GM19455 (cell line): ENCODE measurements around the gene BANK1.

ENCODE experiments used
- ATAC-seq: cut with Tn5 transposase; IDR thresholded peaks from one replicate; pipeline ENCODE4 v1.9.1; 2021; ENCODE audit not compliant: unreplicated experiment

Gene BANK1

GRCh38 chr4:102007959-102008425, 217.5 kb downstream of the BANK1 start:
- peak; percentile 75 for ATAC-seq

GRCh38 chr4:102008711-102009110, 218.2 kb downstream of the BANK1 start:
- ATAC-seq: no peak

DNA sequence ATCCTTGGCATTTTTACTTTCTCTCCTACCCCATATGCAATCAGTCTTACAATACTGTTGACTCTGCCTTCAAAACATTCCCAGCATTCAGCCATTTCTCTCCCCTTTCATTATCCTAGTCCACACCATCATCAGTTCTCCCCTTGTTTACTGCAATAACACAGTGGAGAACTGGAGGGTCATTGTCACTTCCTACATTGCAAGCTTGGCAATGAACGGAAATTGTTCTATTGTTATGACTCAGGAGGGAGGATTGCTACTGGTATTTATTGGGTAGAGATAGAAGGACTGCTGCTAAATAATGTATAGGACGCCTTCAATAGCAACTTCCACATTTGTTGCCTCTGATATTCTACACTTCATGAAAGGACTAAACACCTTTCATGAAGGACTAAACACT, 231.8 kb downstream of the BANK1 start:
- no peak for ATAC-seq

GRCh38 chr4:102027961-102028360, 237.4 kb downstream of the BANK1 start:
- no peak for ATAC-seq

DNA sequence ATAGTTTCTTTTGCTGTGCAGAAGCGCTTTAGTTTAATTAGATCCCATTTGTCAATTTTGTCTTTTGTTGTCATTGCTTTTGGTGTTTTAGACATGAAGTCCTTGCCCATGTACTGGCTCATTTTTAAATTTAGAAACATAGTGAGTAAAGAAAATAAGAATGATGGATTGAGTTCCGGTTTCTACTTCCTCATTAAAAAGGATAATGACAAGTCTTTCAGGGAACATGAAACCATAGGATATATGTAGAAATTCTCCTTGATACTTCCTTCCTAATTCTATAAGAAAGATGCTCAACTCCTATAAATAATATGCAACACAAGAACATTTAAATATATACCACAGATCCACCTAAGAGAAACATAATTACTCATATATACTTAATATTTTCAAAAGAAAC, 240.9 kb downstream of the BANK1 start:
- ATAC-seq: no peak

DNA sequence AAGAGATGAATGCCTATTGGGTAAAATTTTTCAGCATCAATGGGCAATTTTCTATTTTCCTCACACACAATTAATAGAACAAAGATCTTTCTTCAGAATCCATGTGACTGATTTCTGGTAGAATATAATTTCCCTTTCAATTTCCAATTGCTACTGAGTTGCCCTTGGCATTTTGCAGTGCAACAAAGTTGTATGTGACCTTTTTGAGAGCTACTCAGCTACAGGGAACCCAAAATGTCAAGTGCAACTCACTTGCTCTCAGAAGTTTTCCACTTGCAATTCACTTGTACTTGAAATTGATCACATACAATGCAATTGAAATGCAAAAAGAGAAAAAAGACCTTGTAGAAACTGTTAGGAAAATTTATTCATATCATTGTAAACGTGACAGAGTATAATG, 245.5 kb downstream of the BANK1 start:
- no peak for ATAC-seq

DNA sequence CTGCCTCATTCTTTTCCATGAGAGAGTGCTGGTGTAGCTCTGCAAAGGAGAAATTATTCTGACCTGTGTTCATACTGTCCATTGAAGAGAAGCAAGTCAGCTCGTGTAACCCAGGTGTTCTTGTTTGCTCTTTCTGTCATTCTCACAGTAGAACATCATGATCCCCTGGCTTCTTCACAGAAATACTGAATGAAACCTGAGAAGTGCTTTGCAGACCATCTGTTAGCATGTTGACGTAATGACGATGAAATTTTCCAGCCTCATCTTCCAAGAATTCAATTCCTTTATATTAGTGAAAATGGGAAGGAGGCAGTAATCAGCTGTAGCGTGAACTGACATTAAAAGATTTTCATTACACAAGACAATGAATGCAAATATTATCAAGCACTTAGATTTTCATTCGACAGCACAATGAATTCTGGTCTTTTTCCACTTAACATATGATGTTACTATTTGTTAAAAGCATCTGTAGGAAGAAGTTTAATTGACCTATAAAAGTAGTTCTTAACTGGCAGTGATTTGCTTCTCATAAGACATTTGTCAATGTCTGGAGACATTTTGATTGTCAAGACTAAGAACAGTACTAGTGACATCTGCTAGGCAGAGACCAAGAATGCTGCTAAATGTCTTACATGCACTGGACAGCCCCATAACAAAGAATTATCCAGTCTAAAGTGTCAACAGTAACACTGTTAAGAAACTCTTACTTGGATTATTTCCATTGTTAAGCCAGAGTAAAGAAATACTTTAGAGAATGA, 246.3 kb downstream of the BANK1 start:
- ATAC-seq: no peak

GRCh38 chr4:102037566-102037965, 247.0 kb downstream of the BANK1 start:
- ATAC-seq: no peak

DNA sequence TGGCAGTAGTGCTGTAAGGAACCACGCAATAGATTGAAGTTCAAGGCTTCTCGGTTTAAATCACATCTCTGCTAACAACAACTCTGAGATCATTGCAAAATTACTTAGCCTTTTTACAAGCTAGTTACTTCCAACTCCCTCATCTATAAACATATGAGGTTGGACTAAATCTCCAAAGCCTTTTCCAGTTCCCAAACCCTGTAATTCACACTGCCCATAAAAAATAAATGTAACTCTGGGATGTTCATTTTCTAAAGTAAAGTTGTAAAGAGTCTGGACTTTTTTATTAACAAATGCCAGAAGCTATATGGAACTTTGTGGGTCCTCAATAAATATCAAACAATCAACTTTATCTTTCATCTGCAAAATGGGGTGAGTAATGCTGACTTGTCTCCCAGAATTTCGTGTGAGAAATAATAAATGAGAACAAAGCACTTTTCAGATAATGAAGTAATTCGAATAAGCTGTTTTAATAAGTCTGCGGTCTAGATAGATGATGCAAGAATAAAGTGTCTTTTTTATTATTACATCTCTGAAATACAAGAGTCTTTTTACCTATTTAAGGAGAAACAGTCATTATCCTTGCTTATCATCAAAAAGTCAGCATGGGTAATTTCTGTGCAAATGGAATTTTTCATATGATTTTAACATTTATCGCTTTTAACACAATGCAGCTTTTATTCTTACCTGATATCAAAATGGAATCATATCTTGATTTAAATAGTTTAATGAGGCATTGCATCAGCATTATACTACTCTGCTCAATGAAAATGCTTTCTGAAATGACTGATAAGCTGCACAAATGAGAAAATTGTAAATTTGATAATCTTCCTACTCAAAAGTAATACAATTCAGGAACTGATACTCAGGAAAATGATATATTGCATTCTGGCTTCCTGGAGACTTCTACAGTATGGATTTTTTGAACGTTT, 252.6 kb downstream of the BANK1 start:
- ATAC-seq: no peak

DNA sequence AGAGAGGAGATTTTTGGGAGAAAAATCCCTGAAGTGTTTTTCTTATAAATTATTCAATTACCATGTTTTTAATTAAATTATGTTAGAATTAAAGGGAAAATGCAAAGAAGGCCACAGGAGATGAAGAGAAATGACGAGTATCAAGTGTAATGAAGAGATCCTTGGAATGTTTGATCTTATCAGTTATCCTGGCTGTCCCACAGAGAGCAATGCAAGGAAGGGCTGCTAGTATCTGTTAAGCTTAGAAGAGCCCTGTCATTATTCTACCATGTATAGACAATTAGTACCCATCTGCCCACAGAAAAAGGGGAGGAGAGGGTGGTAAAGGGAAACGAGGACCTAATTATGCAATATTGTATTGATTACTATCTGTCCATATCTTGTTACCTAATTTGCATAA, 257.1 kb downstream of the BANK1 start:
- no peak for ATAC-seq

DNA sequence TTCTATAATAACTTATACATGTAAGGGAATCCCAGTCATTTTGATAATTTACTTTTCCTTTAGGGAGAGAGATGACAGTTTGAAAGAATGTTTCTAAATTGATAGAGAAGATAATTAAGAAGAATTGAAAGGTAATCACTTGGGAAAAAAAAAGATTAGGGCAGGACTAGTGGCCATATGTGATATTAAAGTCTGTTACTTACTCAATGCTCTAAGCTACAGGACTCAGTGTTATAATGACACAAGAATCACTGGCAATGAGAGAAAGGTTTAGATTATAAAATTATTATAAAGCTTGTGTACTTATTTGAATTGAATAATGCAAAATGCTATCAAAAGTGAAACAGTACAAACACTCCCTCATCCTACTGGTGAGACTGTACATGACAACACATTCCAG, 265.3 kb downstream of the BANK1 start:
- no peak for ATAC-seq

- ATAC-seq: no peak
These were observed 266.6 kb downstream of the BANK1 start for GRCh38 chr4:102057122-102057521.

DNA sequence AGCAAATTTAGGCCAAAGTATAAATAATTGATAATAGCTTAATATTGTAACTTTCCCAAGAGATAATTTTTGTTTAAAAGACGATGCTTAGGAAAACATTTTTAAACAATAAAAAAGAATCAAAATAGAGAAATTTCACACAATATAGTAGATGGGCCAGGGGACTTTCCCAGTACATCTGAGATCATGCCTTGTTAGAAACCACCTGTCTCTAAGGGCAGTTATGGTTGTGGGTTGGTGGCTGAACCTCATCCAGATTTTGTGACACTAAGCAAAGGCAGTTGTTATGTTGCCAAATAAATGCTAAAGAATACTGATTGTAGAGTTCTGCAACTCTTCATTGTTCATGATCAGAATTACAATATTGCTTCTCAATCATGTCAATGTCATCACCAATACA, 270.6 kb downstream of the BANK1 start:
- ATAC-seq: no peak

DNA sequence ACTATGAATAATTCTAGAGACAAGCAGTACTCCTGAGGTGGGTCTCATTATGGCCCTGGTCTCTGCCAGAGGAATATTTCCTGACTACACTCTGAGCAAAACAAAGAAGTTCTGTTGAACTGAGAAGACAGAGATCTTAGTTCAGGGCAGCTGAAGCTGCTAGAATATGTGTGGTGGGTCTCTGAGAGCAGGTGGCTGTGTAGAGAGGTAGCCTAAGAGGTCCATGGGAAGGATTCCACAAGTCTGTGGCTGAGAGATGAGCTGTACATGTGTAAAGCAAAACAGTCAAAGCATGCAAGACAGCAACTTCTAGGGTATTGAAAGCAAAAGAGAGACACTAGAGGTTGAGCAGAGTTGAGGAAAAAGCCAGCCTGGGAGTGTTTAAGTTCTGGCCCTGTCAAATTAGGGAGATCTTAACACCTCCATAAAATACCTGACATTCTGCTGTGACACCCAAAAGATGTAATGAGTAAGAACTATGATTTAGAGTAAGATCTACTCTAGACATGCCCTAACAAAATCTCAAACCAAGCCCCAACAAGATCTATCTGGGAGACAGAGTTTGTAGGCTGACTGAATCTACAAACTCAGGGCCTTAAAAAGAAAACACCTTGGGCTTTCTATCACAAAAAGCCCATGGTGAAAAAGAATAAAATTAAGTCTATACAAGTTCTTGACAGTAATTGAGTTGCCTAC, 274.4 kb downstream of the BANK1 start:
- no peak for ATAC-seq

GRCh38 chr4:102076622-102077021, 286.1 kb downstream of the BANK1 start:
- ATAC-seq: no peak

DNA sequence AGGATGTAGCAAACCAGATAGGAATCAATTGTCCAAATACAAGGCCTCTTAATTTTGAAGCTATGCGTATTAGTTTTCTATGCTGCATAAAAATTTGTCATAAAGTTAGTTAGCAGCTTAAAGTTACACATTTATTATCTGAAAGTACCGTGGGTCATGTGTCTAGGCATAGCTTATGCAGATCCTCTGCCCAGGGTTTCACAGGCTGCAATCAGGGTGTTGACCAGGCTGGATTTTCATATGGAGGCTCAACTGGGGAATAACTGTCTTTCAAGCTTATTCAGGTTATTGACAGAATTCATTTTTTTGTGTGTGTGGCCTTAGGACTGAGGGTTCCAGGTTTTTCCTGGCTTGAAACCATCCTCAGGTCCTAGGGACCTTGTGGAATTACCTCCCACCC, 289.7 kb downstream of the BANK1 start:
- no peak for ATAC-seq

- no peak for ATAC-seq
These were observed 299.5 kb downstream of the BANK1 start for GRCh38 chr4:102089850-102090621.

DNA sequence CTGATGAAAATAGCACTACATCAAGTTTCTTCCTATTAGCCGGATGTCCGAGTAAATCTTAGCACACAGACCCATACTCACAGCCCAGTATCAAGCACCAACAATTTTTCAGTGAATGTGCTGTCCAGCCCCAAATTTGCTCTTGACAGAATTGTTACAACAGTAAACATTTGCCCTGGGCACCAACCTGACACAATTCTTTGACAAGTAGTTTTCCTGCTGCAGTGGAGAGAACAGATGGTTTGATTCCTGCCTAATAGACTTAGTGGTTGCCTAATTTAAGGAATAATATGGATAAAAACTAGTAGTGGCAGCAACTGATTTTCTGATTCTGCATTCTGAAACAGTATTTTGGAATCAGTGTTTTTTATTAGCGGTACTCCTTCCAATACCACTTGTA, 301.1 kb downstream of the BANK1 start:
- ATAC-seq: no peak

- no peak for ATAC-seq
These were observed 304.0 kb downstream of the BANK1 start for GRCh38 chr4:102094481-102094880.

DNA sequence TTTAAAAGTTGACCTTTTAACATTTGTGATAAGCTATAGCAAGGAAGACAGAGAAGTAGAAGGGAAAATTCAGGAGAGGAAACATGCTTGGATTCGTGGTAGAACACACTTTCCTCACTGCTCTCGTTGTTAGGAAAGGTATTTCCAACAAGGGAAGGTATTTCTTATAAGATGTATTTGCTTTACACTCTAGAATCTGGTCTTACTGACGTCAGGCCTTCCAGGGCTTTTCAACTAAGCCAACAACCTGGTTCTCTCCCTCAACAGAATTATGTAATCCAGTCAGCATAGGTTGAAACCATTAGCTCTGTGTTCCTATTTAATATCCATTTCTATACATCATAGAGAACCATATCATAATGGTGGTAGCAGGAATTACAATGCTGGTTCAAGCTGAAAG, 312.8 kb downstream of the BANK1 start:
- no peak for ATAC-seq

DNA sequence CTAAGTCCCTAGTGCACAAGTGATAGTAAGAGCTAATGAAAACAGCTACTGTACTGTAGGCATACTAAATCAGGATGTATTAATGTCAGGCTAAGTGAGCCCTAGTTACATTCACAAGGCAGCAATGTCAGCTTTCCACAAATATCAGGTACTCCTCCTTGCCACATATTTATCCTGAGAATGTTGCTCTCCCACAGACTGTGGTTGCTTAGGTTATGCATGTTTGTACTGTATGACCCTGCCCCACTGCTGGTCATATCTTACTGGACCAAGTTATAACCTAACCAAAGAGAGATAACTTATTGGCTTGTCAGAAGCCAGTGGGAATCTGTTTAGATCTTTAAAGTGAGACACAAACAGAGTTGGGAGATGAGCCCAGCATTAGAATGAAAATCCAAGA, 313.7 kb downstream of the BANK1 start:
- no peak for ATAC-seq
